GM21576 (cell line): ENCODE results near the gene PPY.
"Not testable (repeated sequence)": the region's sequence is repeated elsewhere in the genome, so short reads cannot be mapped to it uniquely, and the experiment has no call there.

Experiments
- ATAC-seq: cut with Tn5 transposase; IDR thresholded peaks from one replicate; pipeline ENCODE4 v1.9.1; 2021; ENCODE audit warnings: mild to moderate bottlenecking, moderate library complexity; ENCODE audit not compliant: unreplicated experiment

PPY gene

DNA sequence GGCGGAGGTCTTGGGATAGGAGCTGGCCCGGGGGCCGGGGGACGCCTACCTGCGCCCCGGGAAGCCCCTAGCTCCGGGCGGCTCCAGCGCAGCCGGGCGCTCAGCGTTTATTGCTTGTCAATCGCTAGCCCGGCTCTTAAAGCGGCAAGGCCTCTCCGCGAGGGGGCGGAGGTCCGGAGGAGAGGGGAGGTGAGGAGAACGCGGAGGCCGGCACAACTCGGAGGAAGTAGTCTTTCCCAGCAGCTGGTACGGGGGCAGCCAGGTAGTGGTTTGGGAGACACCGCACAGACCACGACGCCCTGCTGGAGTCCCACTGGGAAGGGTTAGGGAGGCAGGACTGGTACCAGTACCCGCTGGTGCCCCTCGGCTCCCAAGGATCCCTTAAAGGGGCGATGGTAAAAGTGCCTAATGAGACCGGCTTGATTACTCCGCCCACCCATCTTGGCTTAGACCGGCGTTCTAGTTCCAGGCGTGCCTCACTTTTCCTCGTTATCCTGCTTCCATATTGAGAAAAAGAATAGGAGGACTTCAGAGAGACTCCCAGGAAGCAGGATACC is 34.8 kb downstream of the PPY start, which contains the start of gene MPP2:
MPP2 (minus strand) TSS at position 112 of the 557 bp plus-strand sequence. CDS start 3,076 bp downstream, outside the sequence.
- ATAC-seq: no peak

GRCh38 chr17:43906951-43907424 is 35.3 kb downstream of the PPY start:
- ATAC-seq: no peak

- ATAC-seq: no peak
Measured at GRCh38 chr17:43905985-43906852, 36.1 kb downstream of the PPY start.

GRCh38 chr17:43905400-43905984 is 36.8 kb downstream of the PPY start:
- no peak for ATAC-seq

GRCh38 chr17:43901861-43902589 is 40.3 kb downstream of the PPY start:
- no peak for ATAC-seq

- no peak for ATAC-seq
Measured at GRCh38 chr17:43900858-43901754, 41.2 kb downstream of the PPY start.

GRCh38 chr17:43900183-43900857 is 42.0 kb downstream of the PPY start:
- no peak for ATAC-seq

- no peak for ATAC-seq
Measured at GRCh38 chr17:43898446-43898845, 43.8 kb downstream of the PPY start.

- ATAC-seq: no peak
Measured at GRCh38 chr17:43897831-43898230, 44.4 kb downstream of the PPY start.

- ATAC-seq: not testable (repeated sequence)
Measured at GRCh38 chr17:43894494-43894893, 47.8 kb downstream of the PPY start.

DNA sequence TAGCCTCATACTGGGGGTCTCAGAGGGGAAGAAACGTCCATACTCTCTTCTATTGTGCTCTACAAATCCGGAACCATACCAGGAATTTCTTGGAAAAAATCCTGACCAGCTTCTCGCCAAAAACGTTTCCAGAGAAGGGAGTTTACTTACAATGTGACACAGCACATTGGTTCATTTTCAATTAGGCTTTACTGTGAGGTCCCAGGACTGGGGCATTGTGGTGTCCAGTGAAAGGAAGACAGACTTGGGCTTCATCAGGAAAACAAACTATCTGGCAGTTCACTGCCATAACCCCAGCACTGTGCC is 49.7 kb downstream of the PPY start:
- no peak for ATAC-seq

GRCh38 chr17:43891851-43892646 is 50.2 kb downstream of the PPY start:
- ATAC-seq: no peak
